ENCODE results near the gene SPATA13.
A peak's percentile ranks its signal among the peaks of the same experiment; 100 is the strongest.

The SPATA13 gene

DNA sequence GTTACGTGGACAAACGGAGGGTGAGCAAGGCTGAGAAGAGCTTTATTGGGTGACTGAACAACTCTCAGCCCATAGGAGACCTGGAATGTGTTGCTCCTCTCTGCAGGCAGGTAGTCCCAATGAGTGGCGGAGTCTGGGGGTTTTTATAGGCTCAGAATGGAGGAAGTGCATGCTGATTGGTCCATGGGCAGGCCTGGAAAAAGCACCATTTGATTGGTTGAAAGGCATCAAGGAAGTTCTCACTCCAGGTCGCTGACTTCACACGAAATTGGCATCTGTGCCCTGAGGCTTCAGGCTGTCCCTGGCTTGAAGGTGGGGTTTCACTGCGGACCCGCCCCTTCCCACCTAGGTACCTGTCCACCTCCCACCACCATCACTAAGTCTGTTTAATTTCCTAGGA, 65.4 kb downstream of the SPATA13 start:
- DNase-seq, result no peak

DNA sequence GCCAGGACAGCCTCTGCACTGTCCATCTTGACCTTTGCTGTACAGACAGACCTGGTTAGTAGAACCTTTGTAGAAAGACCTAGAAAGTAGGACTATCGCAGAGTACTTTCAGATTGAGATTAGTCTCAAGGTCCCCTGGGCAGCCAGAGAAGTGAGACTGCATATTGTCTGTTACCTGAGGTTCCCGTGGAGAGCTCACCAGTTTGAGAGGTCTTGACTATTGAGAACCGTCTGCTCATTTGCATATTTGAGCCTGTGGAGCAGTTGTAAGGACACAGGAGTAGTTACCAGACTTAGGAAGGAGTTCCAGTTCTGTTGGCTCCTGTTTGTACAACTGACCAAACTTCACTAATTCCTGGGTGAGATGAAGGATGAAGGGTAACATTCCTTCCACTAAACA, 66.2 kb downstream of the SPATA13 start:
- no peak for DNase-seq

DNA sequence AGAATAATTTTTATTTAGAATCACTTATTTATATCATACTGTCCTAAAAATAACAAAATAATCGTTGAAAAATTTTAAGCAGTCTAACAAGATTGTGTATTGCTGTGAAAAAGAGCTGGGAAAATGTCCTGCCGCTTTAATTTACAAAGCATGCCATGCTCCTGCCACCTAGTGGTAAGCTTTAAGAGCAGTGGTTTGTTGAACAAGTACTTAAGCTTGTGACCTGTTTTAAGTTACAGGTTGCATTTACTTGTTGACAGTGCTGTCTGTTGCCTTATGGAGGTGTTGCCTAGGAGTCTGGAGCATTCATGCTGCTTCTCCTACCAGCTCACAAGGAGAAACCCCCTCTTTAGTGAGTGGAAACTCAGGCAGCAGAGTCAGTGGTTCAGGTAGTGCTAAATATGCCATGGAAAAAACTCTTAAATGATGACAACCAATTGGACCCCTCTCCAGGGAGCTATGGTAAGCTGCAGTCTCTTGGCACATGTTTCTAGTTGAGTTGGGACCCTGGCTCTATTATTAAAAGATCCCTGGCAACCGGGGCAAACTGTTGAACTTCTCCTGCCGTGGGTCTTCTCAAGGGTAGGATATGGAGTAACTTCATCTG, 68.4 kb downstream of the SPATA13 start:
- peak in 1 of 2 donors; percentile 13 for DNase-seq

DNA sequence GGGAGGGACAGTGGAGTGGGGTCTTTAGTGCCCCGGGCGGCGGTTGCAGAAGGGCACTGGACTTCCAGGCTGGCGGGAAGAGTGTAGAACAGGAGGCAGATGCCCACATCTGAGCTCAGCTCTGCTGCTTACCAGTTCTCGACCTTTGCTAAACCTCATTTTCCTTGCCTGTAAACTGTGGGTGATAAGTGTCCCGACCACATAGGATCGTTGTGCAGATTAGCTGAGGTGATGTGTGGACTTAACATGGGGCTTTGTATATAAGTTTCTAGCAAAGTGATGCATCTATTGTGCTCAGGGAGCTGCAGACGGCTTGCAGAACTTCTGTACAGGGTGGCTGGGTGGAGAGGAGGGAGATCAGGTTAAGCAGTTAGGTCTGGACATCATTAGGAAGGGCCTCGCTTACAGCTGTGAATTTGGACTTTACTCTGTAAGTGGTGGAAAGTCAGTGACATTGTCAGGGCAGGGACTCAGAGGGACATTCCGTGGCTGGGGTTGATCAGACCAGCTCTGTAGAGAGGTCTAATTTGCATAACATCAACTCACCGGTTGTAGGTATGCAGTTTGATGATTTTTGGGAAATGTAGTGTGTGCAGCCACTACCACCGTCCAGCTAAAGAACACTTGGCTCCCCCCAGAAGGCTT, 70.0 kb downstream of the SPATA13 start:
- no peak for DNase-seq

DNA sequence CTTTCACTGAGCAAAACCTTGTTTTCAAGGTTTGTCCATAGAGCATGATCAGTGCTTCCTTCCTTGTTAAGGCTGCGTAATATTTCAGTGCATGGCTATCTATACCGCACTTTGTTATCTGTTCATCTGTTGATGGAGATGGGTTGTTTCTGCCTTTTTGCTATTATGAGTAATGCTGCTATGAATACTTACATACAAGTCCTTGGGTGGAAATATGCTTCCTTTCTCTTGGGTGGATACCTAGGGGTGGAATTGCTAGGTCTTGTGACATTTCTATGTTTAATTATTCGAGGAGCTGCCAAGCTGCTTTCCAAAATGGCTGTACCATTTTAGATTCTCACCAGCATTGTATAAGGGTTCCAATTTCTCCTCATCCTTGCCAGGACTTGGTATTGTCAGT, 70.9 kb downstream of the SPATA13 start:
- no peak for DNase-seq

DNA sequence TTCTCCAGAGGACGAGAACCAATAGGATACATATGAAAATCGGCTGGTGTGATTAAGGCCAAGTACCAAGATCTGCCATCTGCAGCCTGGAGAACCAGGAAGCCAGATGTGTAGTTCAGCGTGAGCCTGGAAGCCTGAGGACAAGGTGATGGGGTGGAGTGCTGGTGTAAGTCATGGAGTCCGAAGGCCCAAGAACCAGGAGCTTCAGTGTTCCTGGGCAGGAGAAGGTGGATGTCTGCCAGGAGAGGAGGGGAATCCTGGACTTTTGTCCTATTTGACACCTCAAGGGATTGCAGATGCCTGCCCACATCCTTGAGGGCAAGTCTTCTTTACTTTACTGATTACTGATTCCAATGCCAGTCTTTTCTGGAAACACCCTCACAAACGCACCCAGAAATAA, 71.5 kb downstream of the SPATA13 start:
- DNase-seq, result no peak

DNA sequence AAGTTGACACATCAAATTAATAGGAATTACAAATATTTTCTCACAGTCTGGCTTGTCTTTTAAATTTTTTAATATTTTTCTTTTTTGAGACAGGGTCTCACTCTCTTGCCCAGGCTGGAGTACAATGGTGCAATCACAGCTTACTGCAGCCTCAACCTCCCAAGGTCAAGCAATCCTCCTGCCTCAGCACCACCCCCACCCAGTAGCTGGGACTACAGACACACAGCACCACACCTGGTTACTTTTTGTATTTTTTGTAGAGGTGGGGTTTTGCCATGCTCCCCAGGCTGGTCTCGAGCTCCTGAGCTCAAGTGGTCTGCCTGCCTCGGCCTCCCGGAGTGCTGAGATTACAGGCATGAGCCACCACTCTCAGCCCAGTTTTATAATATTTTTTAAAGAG, 72.0 kb downstream of the SPATA13 start:
- no peak for DNase-seq

DNA sequence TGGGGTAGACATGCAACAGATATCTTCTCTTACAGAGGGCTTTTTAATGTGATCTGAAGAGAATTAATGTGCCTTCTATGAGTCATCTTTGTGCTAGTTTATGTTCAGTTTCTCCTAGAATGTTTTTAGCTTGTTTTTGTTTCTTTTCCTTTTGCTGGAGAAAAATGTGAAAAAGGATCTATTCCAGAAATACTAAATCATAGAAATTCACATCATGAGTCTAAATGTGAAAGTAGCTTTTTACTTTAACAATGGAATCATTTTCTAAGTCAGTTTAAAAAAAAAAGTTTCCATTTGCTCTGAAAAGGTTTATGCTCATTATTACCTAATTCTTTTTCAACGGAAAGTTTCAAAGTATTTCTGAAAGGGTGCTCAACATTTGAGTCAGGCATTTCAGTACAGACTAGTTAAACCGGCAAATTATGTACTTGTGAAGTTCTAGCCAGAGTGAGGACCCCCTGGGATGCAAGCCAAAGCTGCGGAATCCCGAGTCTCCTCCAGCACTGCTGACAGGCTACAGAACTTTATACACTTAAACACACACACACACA, 72.9 kb downstream of the SPATA13 start:
- no peak for DNase-seq

DNA sequence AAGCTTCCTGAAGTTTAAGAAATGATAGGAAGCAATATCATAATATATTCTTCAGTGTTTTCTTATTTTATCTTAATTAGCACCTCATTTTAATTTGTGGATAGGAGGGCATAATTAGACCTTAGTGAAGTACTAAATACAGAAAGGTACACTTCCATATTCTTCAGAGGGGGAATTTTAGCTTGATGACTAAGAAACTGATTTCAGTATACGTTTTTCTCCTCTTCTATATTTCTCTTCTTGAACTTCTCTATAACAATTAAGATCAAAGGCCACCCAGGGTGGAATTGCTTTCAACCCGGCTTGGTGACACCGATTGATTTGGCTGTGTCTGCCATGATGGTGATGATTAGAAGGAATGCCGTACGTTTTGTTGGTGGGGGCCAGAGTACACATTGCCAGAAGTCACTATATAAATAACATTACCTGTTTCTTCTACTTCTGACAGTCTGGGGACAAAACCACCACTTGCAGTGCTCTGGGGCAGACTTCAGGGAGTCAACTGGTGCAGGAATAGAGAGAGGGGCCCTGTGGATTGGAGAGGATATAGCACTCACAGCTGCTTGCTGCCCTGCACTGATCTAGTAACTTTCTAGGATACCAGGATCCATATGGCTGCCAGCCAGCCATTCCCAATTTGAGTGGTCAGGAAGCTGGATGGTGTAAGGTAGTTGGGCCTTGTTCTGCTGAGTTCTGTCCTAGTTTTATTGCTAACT, 73.8 kb downstream of the SPATA13 start:
- no peak for DNase-seq

DNA sequence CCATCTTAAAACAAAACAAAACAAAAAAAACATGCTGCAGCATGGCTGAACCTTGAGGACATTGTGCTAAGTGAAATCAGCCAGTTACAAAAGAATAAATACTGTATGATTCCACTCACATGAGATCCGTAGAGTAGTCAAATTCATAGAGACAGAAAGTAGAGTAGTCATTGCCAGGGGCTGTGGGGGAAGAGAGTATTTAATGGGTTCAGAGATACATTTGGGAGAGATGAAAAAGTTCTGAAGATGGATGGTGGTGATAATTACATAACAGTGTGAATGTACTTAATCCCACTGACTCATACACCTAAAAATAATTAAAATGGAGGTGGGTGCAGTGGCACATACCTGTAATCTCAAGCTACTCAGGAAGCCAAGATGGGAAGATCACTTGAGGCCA, 76.8 kb downstream of the SPATA13 start:
- no peak for DNase-seq

DNA sequence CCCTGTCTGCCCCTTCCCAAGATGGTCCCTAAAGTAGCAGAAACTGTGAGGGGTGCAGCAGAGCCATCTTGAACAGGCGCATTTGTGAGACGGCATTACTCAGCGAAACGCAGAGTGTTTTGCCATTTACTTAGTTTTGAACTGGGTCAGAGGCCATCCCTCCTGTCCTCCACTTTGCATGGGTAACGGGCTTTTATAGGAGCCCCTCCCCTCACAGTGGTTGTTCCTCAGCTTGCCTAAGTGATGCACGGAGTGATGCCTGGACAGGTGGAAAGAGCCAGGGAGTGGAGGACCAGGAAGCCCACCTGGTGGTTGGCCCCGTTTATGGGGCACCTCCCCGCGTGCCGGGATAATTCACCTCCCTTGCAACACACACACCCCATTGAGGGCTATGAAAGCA, 80.8 kb downstream of the SPATA13 start:
- no peak for DNase-seq

DNA sequence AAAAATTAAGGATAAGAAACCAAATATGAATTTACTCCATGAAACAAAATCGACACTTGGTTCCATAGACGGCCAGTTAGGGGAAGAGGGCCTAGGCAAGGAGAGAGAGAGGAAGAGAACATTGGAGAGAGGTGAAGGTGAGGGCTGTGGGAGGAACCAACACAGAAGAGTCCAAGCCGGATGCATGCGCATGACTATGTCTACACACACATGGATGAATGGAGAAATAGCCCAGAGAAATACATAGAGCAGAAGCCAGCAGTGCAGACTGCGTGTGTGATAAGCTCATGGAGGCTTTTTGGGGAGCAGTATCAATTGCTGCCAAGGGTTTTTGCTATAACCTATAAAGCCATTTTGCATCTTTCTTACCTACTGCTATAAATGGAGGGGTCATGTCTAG, 81.6 kb downstream of the SPATA13 start:
- DNase-seq, result no peak

DNA sequence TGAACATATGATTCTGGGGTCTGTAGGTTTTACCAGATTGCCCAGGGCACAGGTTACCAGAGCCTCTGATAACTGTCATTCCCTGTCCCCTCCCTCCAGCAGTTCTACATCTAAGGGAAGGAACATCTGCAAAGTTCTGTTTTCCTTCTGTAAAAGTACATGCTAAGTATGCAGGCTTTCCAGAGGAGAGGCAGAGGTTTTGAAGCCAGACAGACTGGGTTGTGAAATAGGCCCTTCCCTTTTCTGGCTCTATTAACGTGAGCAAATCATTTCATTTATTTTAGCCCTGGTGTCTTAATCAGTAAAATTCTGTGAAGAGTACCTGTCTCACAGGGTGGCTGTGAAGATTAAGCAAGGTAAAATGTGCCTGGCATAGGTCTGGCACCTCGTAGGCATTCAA, 82.8 kb downstream of the SPATA13 start:
- DNase-seq, result no peak

DNA sequence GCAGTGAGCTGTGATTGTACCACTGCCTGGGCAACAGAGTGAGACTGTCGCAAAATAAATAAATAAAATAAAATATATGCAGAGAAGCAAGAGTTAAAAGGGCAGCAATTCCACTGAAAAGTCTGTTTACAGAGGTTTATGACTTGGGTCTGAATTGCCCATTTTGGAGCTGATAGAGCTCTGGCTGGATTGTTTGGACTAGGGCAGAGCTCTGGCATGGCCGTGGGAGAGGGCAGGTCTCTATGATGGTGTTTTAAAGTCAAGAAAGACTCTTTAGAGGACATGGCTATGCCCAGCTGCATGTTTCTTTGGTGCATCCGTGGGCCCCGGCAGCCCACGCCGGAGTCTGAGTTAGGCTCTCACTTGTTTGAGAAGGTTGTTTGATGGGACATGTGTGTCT, 84.3 kb downstream of the SPATA13 start:
- DNase-seq, result no peak

DNA sequence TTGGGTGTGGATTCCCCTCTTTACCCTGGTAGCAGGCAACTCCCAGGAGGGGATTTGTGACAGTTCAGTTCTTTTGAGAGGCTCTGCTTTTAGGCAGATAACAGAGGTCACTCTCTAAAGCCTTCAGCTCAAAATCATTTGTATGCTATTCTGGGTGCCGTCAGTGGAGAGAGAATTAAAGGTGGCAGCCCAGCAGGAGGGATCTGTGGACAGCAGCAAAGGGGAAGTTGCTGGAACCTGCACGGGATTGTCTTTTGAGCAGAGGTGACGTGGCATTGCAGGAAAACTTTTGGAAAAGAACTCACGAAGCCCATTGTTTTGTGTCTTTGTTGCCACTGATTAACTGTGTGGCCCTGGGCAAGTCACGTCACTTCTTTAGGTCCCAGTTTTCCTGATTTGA, 86.5 kb downstream of the SPATA13 start:
- no peak for DNase-seq

DNA sequence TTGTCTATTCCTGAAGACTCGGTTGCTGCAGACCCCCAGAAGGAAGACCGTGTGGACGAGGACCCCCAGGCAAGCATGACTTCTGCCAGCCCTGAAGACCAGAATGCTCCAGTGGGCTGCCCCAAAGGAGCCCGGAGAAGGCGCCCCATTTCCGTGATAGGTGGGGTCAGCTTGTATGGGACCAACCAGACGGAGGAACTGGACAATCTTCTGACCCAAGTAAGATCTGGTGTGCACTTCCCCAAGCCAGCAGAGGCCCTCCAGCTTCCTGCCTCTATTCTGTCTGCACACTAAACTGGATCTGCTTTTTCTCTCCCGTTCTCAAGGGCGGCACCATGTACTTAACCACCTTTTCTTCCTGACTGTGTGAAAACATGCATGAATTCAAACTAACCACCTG, 89.1 kb downstream of the SPATA13 start:
- DNase-seq, result no peak

DNA sequence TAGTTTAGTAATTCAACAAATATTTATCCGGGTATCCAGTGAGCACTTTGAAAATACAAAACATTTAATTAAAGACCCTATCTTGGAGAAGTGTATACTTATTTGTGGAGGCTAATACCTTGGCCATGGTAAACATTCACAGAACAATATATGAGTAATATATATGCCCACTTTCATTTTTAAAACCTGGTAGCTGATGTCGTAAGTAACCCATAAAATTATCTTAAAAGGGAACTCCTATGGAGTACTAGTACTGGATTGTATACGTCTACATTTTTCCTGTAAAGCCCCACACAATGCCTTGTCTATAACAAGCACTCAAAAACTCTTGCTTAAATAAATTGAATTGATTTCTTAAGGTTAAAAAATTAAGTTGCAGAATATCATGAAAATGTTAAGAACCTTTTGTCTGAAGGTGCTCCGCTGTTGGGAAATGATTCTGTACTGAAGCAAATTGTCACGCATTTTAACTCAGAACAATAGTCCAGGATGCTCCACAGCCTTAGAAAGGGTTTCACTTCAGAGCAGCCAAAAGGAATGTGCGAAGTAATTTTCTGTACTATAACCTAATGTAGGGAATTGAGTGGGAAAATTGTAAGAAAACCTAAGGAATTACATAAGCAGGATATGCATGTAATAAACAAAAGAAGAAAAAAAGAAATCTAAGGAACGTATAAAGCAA, 90.0 kb downstream of the SPATA13 start:
- DNase-seq, result no peak

DNA sequence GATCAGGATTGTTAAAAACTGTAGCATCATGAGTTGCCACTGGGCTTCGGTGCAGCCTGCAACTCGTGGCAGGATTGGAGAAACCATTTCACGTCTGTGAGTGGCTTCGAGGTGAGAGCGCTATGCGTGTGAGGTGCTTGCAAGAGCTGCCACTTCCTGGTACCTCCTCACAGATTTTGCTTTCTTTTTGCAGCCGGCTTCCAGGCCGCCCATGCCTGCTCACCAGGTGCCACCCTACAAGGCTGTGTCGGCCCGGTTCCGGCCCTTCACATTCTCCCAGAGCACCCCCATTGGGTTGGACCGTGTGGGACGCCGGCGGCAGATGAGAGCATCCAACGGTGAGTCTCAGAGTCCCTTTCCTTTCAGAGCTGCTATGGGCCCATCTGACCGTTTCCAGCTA, 91.0 kb downstream of the SPATA13 start:
- DNase-seq, result no peak

DNA sequence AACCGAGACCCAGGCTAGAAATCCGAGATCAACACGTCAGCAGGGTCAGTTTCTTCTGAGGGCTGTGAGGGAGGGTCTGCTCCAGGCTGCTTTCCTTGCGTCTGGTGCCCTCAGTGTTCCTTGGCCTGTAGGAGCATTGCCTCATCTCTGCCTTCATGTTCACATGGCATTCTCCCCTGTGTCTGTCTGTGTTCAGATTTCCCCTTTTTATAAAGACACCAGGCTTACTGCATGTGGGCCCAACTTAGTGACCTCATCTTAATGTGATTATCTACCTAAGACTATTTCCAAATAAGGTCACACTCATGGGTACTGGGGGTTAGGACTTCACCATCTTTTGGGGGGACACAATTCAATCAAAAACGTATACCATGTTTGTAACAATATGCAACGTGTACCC, 91.6 kb downstream of the SPATA13 start:
- no peak for DNase-seq

DNA sequence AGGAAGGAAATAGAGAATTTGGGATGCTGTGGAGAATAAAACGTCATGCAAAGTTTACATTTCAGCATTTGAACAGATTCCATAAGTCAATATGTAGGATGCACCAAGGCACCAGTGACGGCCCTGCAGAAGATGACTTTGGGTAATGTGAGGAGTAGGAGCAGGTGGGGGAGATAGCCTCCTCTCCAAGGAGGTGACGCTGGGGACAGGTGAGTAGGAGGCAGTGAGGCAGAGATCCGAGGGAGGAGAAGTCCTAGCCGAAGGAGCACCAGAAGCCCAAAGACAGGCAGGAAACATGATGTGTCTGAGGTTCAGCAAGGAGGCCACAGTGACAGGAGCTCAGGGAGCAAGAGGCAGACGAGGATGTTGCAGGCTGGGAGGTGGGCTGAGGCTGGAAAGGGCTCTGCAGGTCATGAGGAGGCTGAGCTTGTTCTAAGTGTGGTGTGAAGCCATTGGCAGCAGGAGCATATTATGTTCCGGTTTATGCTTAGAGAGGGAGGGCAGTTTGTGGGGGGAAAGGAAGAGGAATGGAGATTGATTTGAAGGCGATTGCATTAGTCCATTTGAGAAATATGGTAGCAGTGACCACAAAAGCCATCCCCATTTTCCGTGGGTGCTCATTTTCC, 93.1 kb downstream of the SPATA13 start:
- DNase-seq, result no peak

DNA sequence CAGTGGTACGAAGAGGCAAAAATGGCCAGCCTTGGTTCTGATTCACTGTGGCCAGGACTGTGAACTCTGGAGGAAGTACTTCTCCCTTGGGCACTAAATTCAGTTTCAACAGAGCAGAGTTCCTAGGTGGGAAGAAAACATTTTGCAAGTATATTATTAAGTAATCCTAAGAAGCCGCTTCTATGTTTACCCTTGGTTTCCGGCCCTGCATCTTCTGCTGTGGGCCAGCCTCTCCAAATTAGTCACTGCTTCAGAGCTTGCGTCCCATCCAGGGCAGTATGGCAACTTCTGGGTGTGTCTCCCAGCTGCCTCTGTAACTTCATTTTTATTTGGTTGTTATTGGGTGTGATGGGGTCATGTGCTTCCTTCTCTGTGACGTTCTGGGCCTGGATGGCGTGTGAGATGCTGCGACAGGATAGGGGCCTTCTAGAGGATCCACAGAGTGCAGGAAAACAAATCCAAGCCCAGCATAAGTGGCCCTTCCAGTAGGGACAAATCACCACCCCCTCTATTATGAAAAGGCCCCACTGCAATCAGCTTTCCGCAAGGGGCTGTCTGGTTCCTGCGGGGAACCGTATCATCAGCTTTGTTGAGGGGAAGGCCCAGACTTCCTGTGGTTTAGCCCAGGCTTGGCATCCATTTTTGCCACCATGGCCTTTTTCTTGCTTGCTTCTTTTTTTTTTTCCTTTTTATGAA, 93.8 kb downstream of the SPATA13 start:
- DNase-seq, result peak; percentile 60 to 95

DNA sequence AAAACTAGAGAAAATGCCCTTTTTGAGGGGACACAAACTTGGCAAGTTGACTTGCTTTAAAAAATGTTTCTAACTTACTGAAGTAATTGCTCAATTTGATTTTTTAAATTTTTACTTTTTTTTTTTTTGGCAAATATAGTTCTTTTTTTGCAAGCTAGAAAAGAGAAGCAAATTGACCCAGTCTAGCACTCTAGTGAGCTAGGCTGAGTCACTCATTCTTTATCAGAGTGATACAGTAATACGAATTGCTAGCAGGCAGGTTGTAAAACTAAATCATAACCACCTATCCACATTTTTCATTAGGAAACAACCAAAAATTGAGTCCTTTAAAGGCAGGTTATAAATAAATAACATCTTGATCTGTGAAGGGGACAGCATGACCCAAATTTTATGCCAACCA, 97.0 kb downstream of the SPATA13 start:
- no peak for DNase-seq

DNA sequence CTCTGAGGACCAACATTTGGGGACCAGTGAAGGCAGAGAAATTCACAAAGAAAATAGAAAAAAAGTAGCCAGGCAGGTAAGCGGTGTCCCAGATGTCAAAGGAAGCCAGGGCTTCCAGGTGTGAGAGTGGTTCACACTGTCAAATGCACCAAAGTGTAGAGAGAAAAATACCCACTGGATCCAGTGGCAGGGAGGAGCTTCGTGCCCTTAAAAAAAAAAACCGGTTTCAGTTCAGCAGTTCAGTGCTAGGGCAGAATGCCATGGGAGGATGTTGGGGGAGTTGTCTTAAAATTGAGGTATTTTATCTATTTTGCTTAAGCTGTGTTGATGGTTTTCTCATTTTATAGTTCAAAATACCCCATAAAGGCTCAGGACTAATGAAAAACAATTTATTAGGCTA, 101.0 kb downstream of the SPATA13 start:
- no peak for DNase-seq
